NCI-H2029 treated with DMSO at 0.1 percent for 48 hours (cell line): ENCODE measurements around the gene MYEOV.

Source experiments
- DNase-seq: peaks from one replicate; lab custom pipeline; 2025; lab: John Stamatoyannopoulos, UW

Gene MYEOV

GRCh38 chr11:69302447-69303020 is 8.6 kb downstream of the MYEOV start:
- no peak for DNase-seq

- DNase-seq: no peak
Observed at GRCh38 chr11:69303427-69303826, 9.5 kb downstream of the MYEOV start.

GRCh38 chr11:69304258-69304657 is 10.3 kb downstream of the MYEOV start:
- no peak for DNase-seq

GRCh38 chr11:69304686-69305085 is 10.7 kb downstream of the MYEOV start:
- no peak for DNase-seq

- no peak for DNase-seq
Observed at GRCh38 chr11:69305885-69306540, 12.1 kb downstream of the MYEOV start.

GRCh38 chr11:69306821-69307220 is 12.9 kb downstream of the MYEOV start:
- no peak for DNase-seq

GRCh38 chr11:69307421-69307820 is 13.5 kb downstream of the MYEOV start:
- no peak for DNase-seq

GRCh38 chr11:69307871-69308431 is 14.0 kb downstream of the MYEOV start:
- DNase-seq: no peak

GRCh38 chr11:69308491-69308911 is 14.5 kb downstream of the MYEOV start:
- no peak for DNase-seq

GRCh38 chr11:69308936-69309615 is 15.1 kb downstream of the MYEOV start:
- DNase-seq: no peak

GRCh38 chr11:69309631-69310280 is 15.8 kb downstream of the MYEOV start:
- DNase-seq: no peak

- DNase-seq: no peak
Observed at GRCh38 chr11:69310351-69310750, 16.4 kb downstream of the MYEOV start.

- no peak for DNase-seq
Observed at GRCh38 chr11:69310934-69311766, 17.2 kb downstream of the MYEOV start.

GRCh38 chr11:69311767-69312385 is 17.9 kb downstream of the MYEOV start:
- no peak for DNase-seq

- no peak for DNase-seq
Observed at GRCh38 chr11:69312453-69313404, 18.8 kb downstream of the MYEOV start.

- no peak for DNase-seq
Observed at GRCh38 chr11:69313992-69314391, 20.0 kb downstream of the MYEOV start.

GRCh38 chr11:69314555-69314954 is 20.6 kb downstream of the MYEOV start:
- DNase-seq: no peak

GRCh38 chr11:69316956-69317355 is 23.0 kb downstream of the MYEOV start:
- no peak for DNase-seq

GRCh38 chr11:69317401-69318092 is 23.6 kb downstream of the MYEOV start:
- no peak for DNase-seq

- no peak for DNase-seq
Observed at GRCh38 chr11:69318093-69318420, 24.1 kb downstream of the MYEOV start.
